Prostate gland (tissue), 2 donors: ENCODE data around the gene MSL1.
A peak's percentile ranks its signal among the peaks of the same experiment; 100 is the strongest.

ENCODE experiments used
- POLR2A ChIP-seq: fragments of 450-650 bp; IDR thresholded peaks from one replicate; pipeline ENCODE4 v1.6.1; 2016; ENCODE audit warnings: antibody characterized with exemption, mild to moderate bottlenecking
- POLR2AphosphoS5 ChIP-seq: sonication (generic); formaldehyde crosslinking; IDR thresholded peaks from one replicate; pipeline ENCODE4 v1.6.1; 2017; ENCODE audit warnings: antibody characterized with exemption
- TF ChIP-seq, protein P1 (sequence below), 4 experiments: fragments of 200-600 bp in 2 of 4; fragments of 450-650 bp in 2 of 4; sonication (generic) in 2 of 4; IDR thresholded peaks; 1 replicate in 3 of 4; 2 replicates in 1 of 4; pipeline ENCODE4 v1.5.1; 2016 to 2019; ENCODE audit warnings: antibody characterized with exemption in 4 of 4, mild to moderate bottlenecking in 2 of 4, moderate library complexity in 2 of 4

DNA sequence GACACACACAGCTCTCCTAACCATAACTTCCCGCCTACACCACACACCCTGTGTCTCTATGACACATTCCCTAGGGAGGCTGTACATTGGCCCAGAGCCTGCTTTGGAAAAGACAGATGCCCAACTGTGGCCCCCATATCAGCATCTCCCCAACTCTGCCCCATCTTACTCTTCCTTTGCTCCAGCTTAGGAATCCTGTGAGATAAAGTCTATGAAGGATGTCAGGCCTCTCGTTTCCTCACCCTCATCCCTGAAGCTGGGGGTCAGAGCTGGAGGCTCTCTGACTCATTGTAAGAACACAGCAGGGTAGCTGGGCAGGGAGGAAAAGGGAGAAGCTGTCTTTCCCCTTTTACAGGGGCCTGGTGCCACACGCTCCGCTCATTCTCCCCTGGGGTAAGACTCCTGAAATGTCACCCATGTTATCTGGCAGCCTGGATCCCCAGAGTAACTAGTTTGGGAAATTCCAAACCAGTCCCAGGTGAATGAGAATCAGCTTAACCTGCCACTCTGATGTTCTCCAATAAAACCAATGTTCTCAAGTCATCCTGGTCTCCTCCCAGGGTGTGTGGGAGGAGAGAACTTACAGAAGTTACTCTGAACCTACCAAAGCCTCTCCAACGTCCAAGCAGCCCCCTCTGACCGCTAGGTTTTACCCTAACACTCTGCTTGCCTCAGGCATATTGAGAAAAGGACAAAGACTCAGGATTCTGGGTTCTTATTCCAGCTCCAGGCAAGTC, 58.3 kb downstream of the MSL1 start:
- TF ChIP-seq, protein P1, sequence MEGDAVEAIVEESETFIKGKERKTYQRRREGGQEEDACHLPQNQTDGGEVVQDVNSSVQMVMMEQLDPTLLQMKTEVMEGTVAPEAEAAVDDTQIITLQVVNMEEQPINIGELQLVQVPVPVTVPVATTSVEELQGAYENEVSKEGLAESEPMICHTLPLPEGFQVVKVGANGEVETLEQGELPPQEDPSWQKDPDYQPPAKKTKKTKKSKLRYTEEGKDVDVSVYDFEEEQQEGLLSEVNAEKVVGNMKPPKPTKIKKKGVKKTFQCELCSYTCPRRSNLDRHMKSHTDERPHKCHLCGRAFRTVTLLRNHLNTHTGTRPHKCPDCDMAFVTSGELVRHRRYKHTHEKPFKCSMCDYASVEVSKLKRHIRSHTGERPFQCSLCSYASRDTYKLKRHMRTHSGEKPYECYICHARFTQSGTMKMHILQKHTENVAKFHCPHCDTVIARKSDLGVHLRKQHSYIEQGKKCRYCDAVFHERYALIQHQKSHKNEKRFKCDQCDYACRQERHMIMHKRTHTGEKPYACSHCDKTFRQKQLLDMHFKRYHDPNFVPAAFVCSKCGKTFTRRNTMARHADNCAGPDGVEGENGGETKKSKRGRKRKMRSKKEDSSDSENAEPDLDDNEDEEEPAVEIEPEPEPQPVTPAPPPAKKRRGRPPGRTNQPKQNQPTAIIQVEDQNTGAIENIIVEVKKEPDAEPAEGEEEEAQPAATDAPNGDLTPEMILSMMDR (IDR thresholded peaks at IDR 0.05) = no peak
- peak; percentile 36 for TF ChIP-seq POLR2A
- TF ChIP-seq POLR2AphosphoS5 = no peak
